ENCODE measurements around the gene IL1RAPL1. TPM values are rescaled to one million over a fixed set of nuclear protein-coding genes. Genes with fewer than 3 reads are reported as not detected.

IL1RAPL1 gene
- total and polyA plus RNA-seq, 9 of the 15 experiments (the other 6 are each of a cell fraction or from before 2014, with no cell fraction given), result 0.04 to 0.07 (median 0.04) TPM; not detected in 6

DNA sequence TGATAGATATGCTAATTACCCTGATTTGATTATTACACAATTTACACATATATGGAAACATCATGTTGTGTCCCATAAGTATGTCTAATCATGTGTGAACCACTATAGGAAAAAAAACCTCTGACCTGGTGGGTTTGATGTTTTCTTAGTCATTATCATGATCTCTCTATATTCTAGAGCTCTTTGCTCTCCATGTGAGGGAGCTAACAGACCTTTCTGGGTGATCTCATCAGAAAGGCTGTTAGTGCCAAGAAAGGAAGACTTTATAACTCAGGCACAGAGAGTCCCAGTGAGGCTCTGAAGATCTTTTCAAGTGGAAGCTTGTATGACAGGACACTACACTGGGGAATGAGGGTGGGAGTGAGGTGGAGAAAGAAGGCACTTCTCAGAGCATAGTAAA, 1100.4 kb downstream of the IL1RAPL1 start:
- Histone ChIP-seq H3K79me2 (ENCODE audit: control insufficient read depth, insufficient read depth, low read length) (no peaks in the 10 kb centered on the region), H3K9me1 (ENCODE audit: control insufficient read depth, insufficient read depth, low read length) (no peaks in the 10 kb centered on the region), H3K9me3 (replicated peaks; ENCODE audit: control insufficient read depth, insufficient read depth, low read depth, low read length) (no peaks in the 10 kb centered on the region), H3K27ac (ENCODE audit: extremely low read depth, low read depth, low read length) (no peak overlapping the region), H2AFZ (ENCODE audit: low read depth, low read length) (no peak overlapping the region), H3K9ac (ENCODE audit: insufficient read depth in 1 of 2, low read depth in 2 of 2, low read length in 2 of 2) (no peak overlapping the region), H3K27me3 (ENCODE audit: control insufficient read depth in 2 of 2, insufficient read depth in 2 of 2, low read length in 2 of 2) (no peaks in the 10 kb centered on the region), H3K4me1 (replicated peaks in 1 of 2; ENCODE audit: control insufficient read depth in 2 of 2, insufficient read depth in 2 of 2, low read length in 2 of 2) (no peaks in the 10 kb centered on the region), H3K4me3 (no peak overlapping the region), H3K36me3 (ENCODE audit: control insufficient read depth, insufficient read depth, low read length) (no peaks in the 10 kb centered on the region), H3K4me2 (ENCODE audit: insufficient read depth, low read length) (no peak overlapping the region), H4K20me1 (replicated peaks; ENCODE audit: control insufficient read depth, insufficient read depth, low read length) (no peaks in the 10 kb centered on the region)
- CTCF ChIA-PET (ENCODE audit: low intra/inter-chr PET ratio), result no interaction called here
- TF ChIP-seq TARDBP (IDR thresholded peaks at IDR 0.05), result no peak
- TF ChIP-seq, protein P1, sequence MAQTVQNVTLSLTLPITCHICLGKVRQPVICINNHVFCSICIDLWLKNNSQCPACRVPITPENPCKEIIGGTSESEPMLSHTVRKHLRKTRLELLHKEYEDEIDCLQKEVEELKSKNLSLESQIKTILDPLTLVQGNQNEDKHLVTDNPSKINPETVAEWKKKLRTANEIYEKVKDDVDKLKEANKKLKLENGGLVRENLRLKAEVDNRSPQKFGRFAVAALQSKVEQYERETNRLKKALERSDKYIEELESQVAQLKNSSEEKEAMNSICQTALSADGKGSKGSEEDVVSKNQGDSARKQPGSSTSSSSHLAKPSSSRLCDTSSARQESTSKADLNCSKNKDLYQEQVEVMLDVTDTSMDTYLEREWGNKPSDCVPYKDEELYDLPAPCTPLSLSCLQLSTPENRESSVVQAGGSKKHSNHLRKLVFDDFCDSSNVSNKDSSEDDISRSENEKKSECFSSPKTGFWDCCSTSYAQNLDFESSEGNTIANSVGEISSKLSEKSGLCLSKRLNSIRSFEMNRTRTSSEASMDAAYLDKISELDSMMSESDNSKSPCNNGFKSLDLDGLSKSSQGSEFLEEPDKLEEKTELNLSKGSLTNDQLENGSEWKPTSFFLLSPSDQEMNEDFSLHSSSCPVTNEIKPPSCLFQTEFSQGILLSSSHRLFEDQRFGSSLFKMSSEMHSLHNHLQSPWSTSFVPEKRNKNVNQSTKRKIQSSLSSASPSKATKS (CRISPR knock-in tag; IDR thresholded peaks at IDR 0.05), result no peak
- no peak for TF ChIP-seq MCM2 (IDR thresholded peaks at IDR 0.05; ENCODE audit: low read depth)
- TF ChIP-seq MCM5 (IDR thresholded peaks at IDR 0.05; ENCODE audit: low read depth), result no peak
- POLR2A ChIA-PET, result interaction anchor here (1.3 kb wide), 1 partner anchor 23 kb away, joined by 3 read pairs; no protein-coding TSS in a partner anchor
- no peak for ATAC-seq
- FAIRE-seq, result no peak
- no peak for DNase-seq (ENCODE audit: extremely low read depth in 1 of 4, low spot score in 3 of 4)
- no TSS peak for BruUV-seq (replicated peaks)
- intact Hi-C loops (cut with micrococcal nuclease) (no loop called here), in situ Hi-C loops (cut with MboI) (no loop called here)

DNA sequence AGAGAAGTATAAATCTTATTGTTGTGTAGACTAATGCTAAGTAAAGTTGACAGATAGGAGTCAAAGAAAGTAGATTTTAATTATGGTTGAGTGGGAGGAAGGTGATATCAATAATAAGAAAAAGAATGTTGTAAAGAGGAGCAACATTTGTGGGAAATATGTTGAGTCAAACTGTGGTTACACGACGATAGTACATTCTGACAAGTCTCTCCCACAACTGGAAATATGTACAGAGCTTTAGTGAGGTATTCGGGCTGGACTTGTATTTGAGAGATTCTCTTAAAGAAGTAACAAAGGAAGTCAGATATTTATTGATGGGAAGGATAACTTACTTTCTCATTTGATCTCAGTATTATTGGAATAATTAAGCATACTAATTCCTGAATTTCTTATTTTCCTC, 1102.8 kb downstream of the IL1RAPL1 start:
- no peak for FAIRE-seq
- TF ChIP-seq HMGN3 (IDR thresholded peaks at IDR 0.05; ENCODE audit: borderline replicate concordance, extremely low read depth, insufficient read length, low read depth, low read length) (no peak), DMBX1 (CRISPR knock-in tag; IDR thresholded peaks at IDR 0.05; ENCODE audit: borderline replicate concordance) (no peak), ZNF124 (CRISPR knock-in tag; IDR thresholded peaks at IDR 0.05) (no peak)
- TF ChIP-seq, protein P2, sequence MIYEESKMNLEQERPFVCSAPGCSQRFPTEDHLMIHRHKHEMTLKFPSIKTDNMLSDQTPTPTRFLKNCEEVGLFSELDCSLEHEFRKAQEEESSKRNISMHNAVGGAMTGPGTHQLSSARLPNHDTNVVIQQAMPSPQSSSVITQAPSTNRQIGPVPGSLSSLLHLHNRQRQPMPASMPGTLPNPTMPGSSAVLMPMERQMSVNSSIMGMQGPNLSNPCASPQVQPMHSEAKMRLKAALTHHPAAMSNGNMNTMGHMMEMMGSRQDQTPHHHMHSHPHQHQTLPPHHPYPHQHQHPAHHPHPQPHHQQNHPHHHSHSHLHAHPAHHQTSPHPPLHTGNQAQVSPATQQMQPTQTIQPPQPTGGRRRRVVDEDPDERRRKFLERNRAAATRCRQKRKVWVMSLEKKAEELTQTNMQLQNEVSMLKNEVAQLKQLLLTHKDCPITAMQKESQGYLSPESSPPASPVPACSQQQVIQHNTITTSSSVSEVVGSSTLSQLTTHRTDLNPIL (CRISPR knock-in tag; IDR thresholded peaks at IDR 0.05), result no peak
- TF ChIP-seq, protein P3, sequence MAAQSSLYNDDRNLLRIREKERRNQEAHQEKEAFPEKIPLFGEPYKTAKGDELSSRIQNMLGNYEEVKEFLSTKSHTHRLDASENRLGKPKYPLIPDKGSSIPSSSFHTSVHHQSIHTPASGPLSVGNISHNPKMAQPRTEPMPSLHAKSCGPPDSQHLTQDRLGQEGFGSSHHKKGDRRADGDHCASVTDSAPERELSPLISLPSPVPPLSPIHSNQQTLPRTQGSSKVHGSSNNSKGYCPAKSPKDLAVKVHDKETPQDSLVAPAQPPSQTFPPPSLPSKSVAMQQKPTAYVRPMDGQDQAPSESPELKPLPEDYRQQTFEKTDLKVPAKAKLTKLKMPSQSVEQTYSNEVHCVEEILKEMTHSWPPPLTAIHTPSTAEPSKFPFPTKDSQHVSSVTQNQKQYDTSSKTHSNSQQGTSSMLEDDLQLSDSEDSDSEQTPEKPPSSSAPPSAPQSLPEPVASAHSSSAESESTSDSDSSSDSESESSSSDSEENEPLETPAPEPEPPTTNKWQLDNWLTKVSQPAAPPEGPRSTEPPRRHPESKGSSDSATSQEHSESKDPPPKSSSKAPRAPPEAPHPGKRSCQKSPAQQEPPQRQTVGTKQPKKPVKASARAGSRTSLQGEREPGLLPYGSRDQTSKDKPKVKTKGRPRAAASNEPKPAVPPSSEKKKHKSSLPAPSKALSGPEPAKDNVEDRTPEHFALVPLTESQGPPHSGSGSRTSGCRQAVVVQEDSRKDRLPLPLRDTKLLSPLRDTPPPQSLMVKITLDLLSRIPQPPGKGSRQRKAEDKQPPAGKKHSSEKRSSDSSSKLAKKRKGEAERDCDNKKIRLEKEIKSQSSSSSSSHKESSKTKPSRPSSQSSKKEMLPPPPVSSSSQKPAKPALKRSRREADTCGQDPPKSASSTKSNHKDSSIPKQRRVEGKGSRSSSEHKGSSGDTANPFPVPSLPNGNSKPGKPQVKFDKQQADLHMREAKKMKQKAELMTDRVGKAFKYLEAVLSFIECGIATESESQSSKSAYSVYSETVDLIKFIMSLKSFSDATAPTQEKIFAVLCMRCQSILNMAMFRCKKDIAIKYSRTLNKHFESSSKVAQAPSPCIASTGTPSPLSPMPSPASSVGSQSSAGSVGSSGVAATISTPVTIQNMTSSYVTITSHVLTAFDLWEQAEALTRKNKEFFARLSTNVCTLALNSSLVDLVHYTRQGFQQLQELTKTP (IDR thresholded peaks at IDR 0.05; ENCODE audit: low read depth in 1 of 2, partially characterized antibody in 2 of 2), result no peak

More for the DNA sequence above, 1102.8 kb downstream of the IL1RAPL1 start:
- H3K36me3 ChIP-seq (ENCODE audit: control insufficient read depth, insufficient read depth, low read length), result no peaks in the 10 kb centered on the region
- POLR2A ChIA-PET, result no interaction called here
- H3K79me2 ChIP-seq (ENCODE audit: control insufficient read depth, insufficient read depth, low read length), result no peaks in the 10 kb centered on the region
- no peak overlapping the region for H3K4me2 ChIP-seq (ENCODE audit: insufficient read depth, low read length)
- no peak overlapping the region for H3K27ac ChIP-seq (ENCODE audit: extremely low read depth, low read depth, low read length)
- no peak overlapping the region for H2AFZ ChIP-seq (ENCODE audit: low read depth, low read length)
- BruUV-seq (replicated peaks), result no TSS peak
- H3K9ac ChIP-seq (ENCODE audit: insufficient read depth in 1 of 2, low read depth in 2 of 2, low read length in 2 of 2), result no peak overlapping the region
- H3K4me3 ChIP-seq, result no peak overlapping the region
- no peaks in the 10 kb centered on the region for H4K20me1 ChIP-seq (replicated peaks; ENCODE audit: control insufficient read depth, insufficient read depth, low read length)
- no peak for ATAC-seq
- DNase-seq (ENCODE audit: extremely low read depth in 1 of 4, low spot score in 3 of 4), result no peak
- H3K9me3 ChIP-seq (replicated peaks; ENCODE audit: control insufficient read depth, insufficient read depth, low read depth, low read length), result no peaks in the 10 kb centered on the region
- in situ Hi-C loops (cut with MboI) (no loop called here), intact Hi-C loops (cut with micrococcal nuclease) (no loop called here)
- 0% methylated on average over 3 of the region's 3 CpGs for WGBS (ENCODE audit: insufficient coverage, low coverage, missing lambda C conversion rate)
- CTCF ChIA-PET (ENCODE audit: low intra/inter-chr PET ratio), result no interaction called here
- H3K4me1 ChIP-seq (replicated peaks in 1 of 2; ENCODE audit: control insufficient read depth in 2 of 2, insufficient read depth in 2 of 2, low read length in 2 of 2), result no peaks in the 10 kb centered on the region
- H3K27me3 ChIP-seq (ENCODE audit: control insufficient read depth in 2 of 2, insufficient read depth in 2 of 2, low read length in 2 of 2), result no peaks in the 10 kb centered on the region
- no peaks in the 10 kb centered on the region for H3K9me1 ChIP-seq (ENCODE audit: control insufficient read depth, insufficient read depth, low read length)

All from K562 (cell line).